Medulla oblongata (tissue), 1 donor: ENCODE measurements around the gene REG3A.

ENCODE experiments used
- DNase-seq: peaks from one replicate; pipeline ENCODE4 v3.0.0-alpha.2; 2015; ENCODE audit errors: extremely low spot score

The REG3A gene

DNA sequence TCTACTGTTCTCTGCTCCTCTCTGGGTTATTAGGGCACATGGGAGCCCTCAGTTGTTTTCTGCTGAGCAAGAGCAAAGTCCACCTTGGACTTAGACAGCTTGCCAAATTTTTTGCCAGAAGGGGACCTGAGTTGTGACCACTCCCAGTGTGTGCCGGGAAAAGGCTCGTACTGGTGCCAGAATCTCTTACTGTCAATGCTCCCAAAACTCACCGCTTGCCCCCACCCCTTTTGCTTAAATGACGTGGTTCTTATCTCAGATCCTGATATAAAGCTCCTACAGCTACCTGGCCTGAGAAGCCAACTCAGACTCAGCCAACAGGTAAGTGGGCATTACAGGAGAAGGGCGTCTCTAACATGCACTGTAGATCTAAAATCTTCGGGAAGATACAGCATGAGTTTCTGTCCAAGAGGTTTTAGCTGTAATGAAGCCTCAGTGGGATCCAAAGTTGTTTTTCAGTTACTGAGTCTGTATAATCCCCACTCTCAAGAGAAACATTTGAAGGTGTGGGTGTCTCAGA, 39.3 kb downstream of the REG3A start, which contains the start of gene REG1A:
REG1A (plus strand) TSS at position 295 of the 520 bp plus-strand sequence. CDS start 374 bp downstream, outside the sequence.
- no peak for DNase-seq

DNA sequence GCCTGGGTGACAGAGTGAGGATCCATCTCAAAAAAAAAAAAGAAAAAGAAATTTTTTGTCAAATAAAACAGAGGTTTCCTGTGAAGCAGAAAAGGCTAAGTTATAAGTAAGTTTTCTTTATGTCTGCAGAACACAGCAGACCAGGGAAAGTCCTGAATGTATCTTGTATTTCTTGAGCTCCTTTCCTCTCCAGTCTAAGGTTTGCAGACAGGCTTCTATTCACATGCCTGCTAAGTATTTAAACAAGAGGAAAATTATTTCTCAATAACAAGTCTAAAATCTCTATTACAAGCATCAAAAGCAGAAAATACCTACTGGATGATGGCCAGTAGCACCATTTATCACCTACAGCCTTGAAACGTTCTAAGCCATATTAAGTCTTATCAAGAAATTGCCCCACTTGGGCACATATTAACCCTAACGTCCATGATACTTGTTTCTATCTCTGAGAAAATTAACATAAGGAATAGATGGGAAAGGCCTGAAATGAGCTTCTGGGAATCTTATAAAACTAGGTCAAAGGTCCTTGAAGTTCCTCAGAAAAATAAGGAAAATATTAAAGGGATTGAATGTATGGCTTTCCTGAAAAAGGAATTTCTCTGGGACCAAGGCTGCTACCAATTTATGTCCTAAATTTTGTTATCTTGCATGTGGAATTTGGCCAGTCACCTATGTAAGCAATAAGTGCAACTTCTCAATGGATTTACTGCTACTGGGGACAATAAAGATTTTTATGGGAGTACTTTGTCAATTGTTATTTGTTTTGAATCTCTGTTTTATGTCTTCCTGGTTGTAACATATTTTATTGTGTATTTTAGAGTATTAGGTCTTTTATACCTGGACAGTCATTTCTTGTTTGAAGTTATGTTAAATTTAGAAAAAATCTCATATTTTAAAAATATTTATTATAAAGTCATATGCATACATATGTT, 42.3 kb downstream of the REG3A start:
- DNase-seq = no peak

DNA sequence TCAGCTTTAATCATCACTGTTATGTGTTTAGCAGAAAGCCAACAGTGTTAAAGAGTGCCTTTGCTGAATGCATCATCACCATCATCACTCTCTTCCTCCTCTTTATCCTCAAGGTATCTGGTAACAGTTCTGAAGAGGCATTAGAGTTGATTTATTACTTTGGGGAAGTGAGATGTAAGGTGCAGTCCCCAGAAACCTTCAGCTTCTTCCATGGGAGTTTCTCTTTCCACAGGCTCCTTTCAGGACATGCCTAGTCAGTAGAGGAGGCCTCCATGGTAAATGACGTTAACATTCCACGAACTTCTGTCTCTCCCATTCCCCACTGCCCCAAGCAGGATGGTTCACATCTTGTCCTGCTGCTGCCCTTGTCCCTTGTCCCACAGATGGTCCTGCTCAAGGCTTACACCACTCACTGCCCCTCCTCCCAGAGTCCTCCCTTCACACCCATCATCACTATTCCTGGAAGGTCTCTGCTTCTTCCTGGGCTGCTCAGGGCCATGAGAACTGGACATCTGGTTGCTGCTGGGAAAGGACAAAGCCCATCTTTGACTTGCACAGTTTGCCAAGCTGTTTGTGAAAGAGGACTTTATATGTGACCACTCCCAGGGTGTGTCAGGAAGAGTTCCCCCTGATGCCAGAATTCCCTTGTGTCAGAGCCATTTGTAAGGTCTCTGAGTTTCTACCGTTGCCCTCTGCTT, 44.6 kb downstream of the REG3A start:
- DNase-seq = no peak

DNA sequence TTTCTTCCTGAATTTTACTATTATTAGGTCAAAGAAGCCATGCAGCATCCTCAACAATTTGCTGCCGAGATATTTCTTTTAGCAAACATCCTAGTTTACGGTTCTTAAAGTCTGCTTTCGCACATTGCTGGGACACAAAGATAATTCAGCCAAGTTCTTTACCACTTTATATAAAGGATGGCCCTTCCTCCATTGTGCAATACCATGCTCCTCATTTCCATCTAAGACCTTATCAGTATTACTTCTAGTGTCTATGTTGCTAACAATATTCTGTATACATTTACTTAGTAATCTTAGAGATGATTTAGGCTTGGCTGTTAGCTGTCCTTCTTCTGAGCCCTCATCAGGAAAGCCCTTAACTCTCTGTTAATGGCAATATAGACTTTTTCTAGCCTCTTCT, 47.3 kb downstream of the REG3A start:
- DNase-seq = no peak
